ENCODE results near the gene DNER. TPM values are rescaled to one million over a fixed set of nuclear protein-coding genes. Genes with fewer than 3 reads are reported as not detected.

Gene DNER
- total and polyA plus RNA-seq, 2 of the 4 experiments (the other 2 are of a cell fraction) = under 0.01 to 0.14 TPM

GRCh38 chr2:229477269-229477755, 237.0 kb downstream of the DNER start:
- DNase-seq (no peak), ATAC-seq (ENCODE audit: low read depth) (no peak)
- no peak overlapping the region for H2BK20ac ChIP-seq (ENCODE audit: low read depth, low read length)
- no peak overlapping the region for H4K91ac ChIP-seq (ENCODE audit: insufficient read depth, low read depth, low read length)
- H3K4me2 ChIP-seq (ENCODE audit: low read depth, low read length) = no peak overlapping the region
- no peak overlapping the region for H2AK5ac ChIP-seq (ENCODE audit: low read depth, low read length)
- no peak overlapping the region for H3K56ac ChIP-seq (ENCODE audit: extremely low read depth, insufficient read depth, low read length)
- WGBS, 2 experiments (ENCODE audit: extremely low coverage in 2 of 2, insufficient read length in 1 of 2) = no CpG with 5 or more reads among the region's 4 CpGs
- no peak overlapping the region for H4K8ac ChIP-seq (ENCODE audit: low read depth in 2 of 2, low read length in 2 of 2)
- no peaks in the 10 kb centered on the region for H4K20me1 ChIP-seq (ENCODE audit: insufficient read depth, low read length)
- dilution Hi-C loops (cut with HindIII; ENCODE audit: low sequenced_read_pairs, unreplicated experiment) (no loop called here), in situ Hi-C loops (cut with MboI; ENCODE audit: low sequenced_read_pairs) (no loop called here), intact Hi-C loops (cut with micrococcal nuclease) (no loop called here)
- no peak overlapping the region for H3K4ac ChIP-seq (ENCODE audit: low read depth, low read length)
- no peak overlapping the region for H2AFZ ChIP-seq (replicated peaks; ENCODE audit: low read length, poor library complexity)
- H3K79me1 ChIP-seq (ENCODE audit: low read depth in 1 of 2, low read length in 2 of 2) = no peaks in the 10 kb centered on the region
- ChIA-PET POLR2A (ENCODE audit: unreplicated experiment) (no interaction called here), CTCF (no interaction called here)
- H3K27me3 ChIP-seq (ENCODE audit: control insufficient read depth, insufficient read depth, low read length) = no peaks in the 10 kb centered on the region
- no peak overlapping the region for H3K4me3 ChIP-seq (ENCODE audit: insufficient read depth, low read depth, low read length)
- no peak overlapping the region for H4K5ac ChIP-seq (ENCODE audit: low read depth, low read length)
- BruUV-seq (replicated peaks) = no TSS peak
- no peak overlapping the region for H2AK9ac ChIP-seq (replicated peaks; ENCODE audit: low read depth, low read length, poor library complexity)
- no peaks in the 10 kb centered on the region for H3K4me1 ChIP-seq (ENCODE audit: control insufficient read depth, insufficient read depth, low read length)
- TF ChIP-seq, protein P1, sequence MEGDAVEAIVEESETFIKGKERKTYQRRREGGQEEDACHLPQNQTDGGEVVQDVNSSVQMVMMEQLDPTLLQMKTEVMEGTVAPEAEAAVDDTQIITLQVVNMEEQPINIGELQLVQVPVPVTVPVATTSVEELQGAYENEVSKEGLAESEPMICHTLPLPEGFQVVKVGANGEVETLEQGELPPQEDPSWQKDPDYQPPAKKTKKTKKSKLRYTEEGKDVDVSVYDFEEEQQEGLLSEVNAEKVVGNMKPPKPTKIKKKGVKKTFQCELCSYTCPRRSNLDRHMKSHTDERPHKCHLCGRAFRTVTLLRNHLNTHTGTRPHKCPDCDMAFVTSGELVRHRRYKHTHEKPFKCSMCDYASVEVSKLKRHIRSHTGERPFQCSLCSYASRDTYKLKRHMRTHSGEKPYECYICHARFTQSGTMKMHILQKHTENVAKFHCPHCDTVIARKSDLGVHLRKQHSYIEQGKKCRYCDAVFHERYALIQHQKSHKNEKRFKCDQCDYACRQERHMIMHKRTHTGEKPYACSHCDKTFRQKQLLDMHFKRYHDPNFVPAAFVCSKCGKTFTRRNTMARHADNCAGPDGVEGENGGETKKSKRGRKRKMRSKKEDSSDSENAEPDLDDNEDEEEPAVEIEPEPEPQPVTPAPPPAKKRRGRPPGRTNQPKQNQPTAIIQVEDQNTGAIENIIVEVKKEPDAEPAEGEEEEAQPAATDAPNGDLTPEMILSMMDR (conservative IDR thresholded peaks at IDR 0.05; ENCODE audit: low read depth, low read length) = no peak
- TF ChIP-seq CEBPB (IDR thresholded peaks at IDR 0.05; ENCODE audit: low read depth, low read length) = no peak
- no peak for TF ChIP-seq CHD1 (IDR thresholded peaks at IDR 0.05; ENCODE audit: low read depth, low read length)
- no peaks in the 10 kb centered on the region for H3K36me3 ChIP-seq (ENCODE audit: control insufficient read depth, insufficient read depth, low read length)
- no peak overlapping the region for H2BK5ac ChIP-seq (ENCODE audit: low read depth, low read length, poor library complexity, severe bottlenecking)
- no peak overlapping the region for H2BK120ac ChIP-seq (ENCODE audit: low read depth, low read length)
- H3K9me1 ChIP-seq (ENCODE audit: insufficient read depth, low read length) = no peaks in the 10 kb centered on the region
- H3K9me3 ChIP-seq (ENCODE audit: control insufficient read depth, insufficient read depth, low read length) = no peaks in the 10 kb centered on the region; the same call in none of the 2 replicates
- H3K14ac ChIP-seq (replicated peaks; ENCODE audit: low read depth, low read length) = no peak overlapping the region
- H2BK15ac ChIP-seq (ENCODE audit: low read depth, low read length) = no peak overlapping the region
- H3K9ac ChIP-seq (ENCODE audit: low read depth, low read length) = no peak overlapping the region
- no peak overlapping the region for H3K27ac ChIP-seq (ENCODE audit: insufficient read depth, low read length)
- no peak overlapping the region for H3K23ac ChIP-seq (ENCODE audit: low read depth, low read length)
- H3K18ac ChIP-seq (ENCODE audit: low read depth, low read length) = no peak overlapping the region

Data from IMR-90 (cell line).